ENCODE data around the gene FBXO10.
"Not testable (repeated sequence)": the region's sequence is repeated elsewhere in the genome, so short reads cannot be mapped to it uniquely, and the experiment has no call there.

- not testable (repeated sequence) for TF ChIP-seq CTCF (IDR thresholded peaks at IDR 0.05 in 2 of 3, conservative IDR thresholded peaks at IDR 0.05 in 1 of 3; ENCODE audit: borderline replicate concordance in 1 of 3, insufficient read depth in 1 of 3, low read depth in 2 of 3, low read length in 2 of 3); ZBTB33 (IDR thresholded peaks at IDR 0.05; ENCODE audit: extremely low read depth, insufficient replicate concordance, low read length); POLR2A (IDR thresholded peaks at IDR 0.05; ENCODE audit: borderline replicate concordance, extremely low read depth, insufficient read depth, insufficient read length); EZH2 (IDR thresholded peaks at IDR 0.05); SP1 (IDR thresholded peaks at IDR 0.05; ENCODE audit: low read depth); JUND (IDR thresholded peaks at IDR 0.05); RAD21 (IDR thresholded peaks at IDR 0.05; ENCODE audit: low read depth); SRF (IDR thresholded peaks at IDR 0.05; ENCODE audit: low read depth); EGR1 (IDR thresholded peaks at IDR 0.05; ENCODE audit: low read depth)
Measured at GRCh38 chr9:37467530-37467929, 108.7 kb downstream of the FBXO10 start.
